Ovary (tissue), 3 donors: Measurements from ENCODE around the gene ZRANB1.

Experiments used
- EP300 ChIP-seq: sonication (generic); formaldehyde crosslinking; IDR thresholded peaks from one replicate; pipeline ENCODE4 v1.6.1; 2017; ENCODE audit warnings: antibody characterized with exemption
- POLR2A ChIP-seq: fragments of 450-650 bp; IDR thresholded peaks from one replicate; pipeline ENCODE4 v1.6.1; 2017; ENCODE audit warnings: antibody characterized with exemption, mild to moderate bottlenecking, moderate library complexity
- TF ChIP-seq, protein P1 (sequence below), 3 donors: fragments of 450-650 bp in 2 of 3; fragments of 200-600 bp in 1 of 3; IDR thresholded peaks; one replicate each; pipeline versions ENCODE4 v1.5.1 to v1.8.0; 2016 to 2022; ENCODE audit warnings: antibody characterized with exemption in 3 of 3, mild to moderate bottlenecking in 1 of 3
- donor health status: DM: no; HTN: no; CAD: no.

DNA sequence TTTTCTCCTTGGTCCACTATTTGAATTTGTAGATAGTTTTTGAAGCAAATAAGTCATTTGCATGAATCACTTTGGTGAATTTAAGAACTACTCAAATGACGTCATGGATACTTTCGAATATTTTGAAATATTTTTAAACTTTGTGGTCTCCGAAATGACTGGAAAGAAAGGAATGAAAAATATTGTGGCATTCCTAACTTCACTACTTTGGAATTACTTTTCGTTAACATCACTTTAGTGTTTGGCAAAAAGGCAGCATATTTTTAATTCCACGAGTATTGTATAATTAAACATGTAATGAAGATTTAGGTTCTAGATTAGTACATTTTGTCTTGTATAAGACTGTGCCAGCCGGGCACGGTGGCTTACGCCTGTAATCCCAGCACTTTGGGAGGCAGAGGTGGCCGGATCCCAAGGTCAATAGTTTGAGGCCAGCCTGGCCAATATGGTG, 35.3 kb upstream of the ZRANB1 start:
- TF ChIP-seq POLR2A: no peak
- TF ChIP-seq, protein P1, sequence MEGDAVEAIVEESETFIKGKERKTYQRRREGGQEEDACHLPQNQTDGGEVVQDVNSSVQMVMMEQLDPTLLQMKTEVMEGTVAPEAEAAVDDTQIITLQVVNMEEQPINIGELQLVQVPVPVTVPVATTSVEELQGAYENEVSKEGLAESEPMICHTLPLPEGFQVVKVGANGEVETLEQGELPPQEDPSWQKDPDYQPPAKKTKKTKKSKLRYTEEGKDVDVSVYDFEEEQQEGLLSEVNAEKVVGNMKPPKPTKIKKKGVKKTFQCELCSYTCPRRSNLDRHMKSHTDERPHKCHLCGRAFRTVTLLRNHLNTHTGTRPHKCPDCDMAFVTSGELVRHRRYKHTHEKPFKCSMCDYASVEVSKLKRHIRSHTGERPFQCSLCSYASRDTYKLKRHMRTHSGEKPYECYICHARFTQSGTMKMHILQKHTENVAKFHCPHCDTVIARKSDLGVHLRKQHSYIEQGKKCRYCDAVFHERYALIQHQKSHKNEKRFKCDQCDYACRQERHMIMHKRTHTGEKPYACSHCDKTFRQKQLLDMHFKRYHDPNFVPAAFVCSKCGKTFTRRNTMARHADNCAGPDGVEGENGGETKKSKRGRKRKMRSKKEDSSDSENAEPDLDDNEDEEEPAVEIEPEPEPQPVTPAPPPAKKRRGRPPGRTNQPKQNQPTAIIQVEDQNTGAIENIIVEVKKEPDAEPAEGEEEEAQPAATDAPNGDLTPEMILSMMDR (IDR thresholded peaks at IDR 0.05): no peak
- TF ChIP-seq EP300: no peak
